OCI-LY1 (cell line): ENCODE measurements around the gene ATP8A2.

ENCODE experiments used
- H2AFZ ChIP-seq: fragments of 200-600 bp; sonication (generic), shearing (Covaris generic); 2 replicates; pipeline ENCODE4 v1.6.0; 2014; ENCODE audit warnings: antibody characterized with exemption, mild to moderate bottlenecking, low read length
- H3F3A ChIP-seq: fragments of 200-600 bp; sonication (generic), shearing (Covaris generic); 2 replicates; pipeline ENCODE4 v1.6.0; 2014; ENCODE audit warnings: mild to moderate bottlenecking, antibody characterized with exemption, low read length, moderate library complexity; ENCODE audit not compliant: insufficient read depth
- H3K27ac ChIP-seq: fragments of 200-600 bp; sonication (generic); 2 replicates; pipeline ENCODE4 v1.5.1; 2014; ENCODE audit warnings: low read length, mixed run types, mild to moderate bottlenecking, low read depth; ENCODE audit not compliant: poor library complexity, severe bottlenecking
- H3K27me3 ChIP-seq: fragments of 200-600 bp; sonication (generic); 2 replicates; pipeline ENCODE4 v1.6.0; 2014; ENCODE audit warnings: antibody characterized with exemption, mild to moderate bottlenecking, low read length, moderate library complexity; ENCODE audit not compliant: insufficient read depth
- H3K36me3 ChIP-seq: fragments of 200-600 bp; sonication (generic); 2 replicates; pipeline ENCODE4 v1.6.1; 2014; ENCODE audit warnings: mild to moderate bottlenecking, antibody characterized with exemption, low read length, moderate library complexity, mixed read lengths; ENCODE audit not compliant: insufficient read depth
- H3K4me1 ChIP-seq: fragments of 200-600 bp; sonication (generic); 2 replicates; pipeline ENCODE4 v1.5.1; 2014; ENCODE audit warnings: mild to moderate bottlenecking, low read length, moderate library complexity; ENCODE audit not compliant: insufficient read depth, severe bottlenecking
- H3K4me2 ChIP-seq: fragments of 200-600 bp; sonication (generic), shearing (Covaris generic); 2 replicates; pipeline ENCODE4 v1.6.1; 2014; ENCODE audit warnings: low read length
- H3K4me3 ChIP-seq: fragments of 200-600 bp; sonication (generic); 2 replicates; pipeline ENCODE4 v1.5.1; 2014; ENCODE audit warnings: low read length, low read depth, mild to moderate bottlenecking, mixed read lengths; ENCODE audit not compliant: poor library complexity, severe bottlenecking
- H3K79me2 ChIP-seq: fragments of 200-600 bp; shearing (Covaris generic); 2 replicates; pipeline ENCODE4 v1.6.1; 2016; ENCODE audit warnings: mixed run types, low read length, mixed read lengths; ENCODE audit not compliant: insufficient read depth
- H3K9ac ChIP-seq: fragments of 200-600 bp; sonication (generic), shearing (Covaris generic); 2 replicates; pipeline ENCODE4 v1.6.1; 2014; ENCODE audit warnings: mild to moderate bottlenecking, low read length, mixed read lengths
- H3K9me2 ChIP-seq: fragments of 200-600 bp; sonication (generic), shearing (Covaris generic); 2 replicates; pipeline ENCODE4 v1.6.1; 2014; ENCODE audit warnings: low read depth, mild to moderate bottlenecking, low read length, mixed read lengths
- H3K9me3 ChIP-seq: fragments of 200-600 bp; shearing (Covaris generic); 2 replicates; pipeline ENCODE4 v1.6.1; 2014; ENCODE audit warnings: low read length, mixed read lengths
- H4K20me1 ChIP-seq: fragments of 200-600 bp; sonication (generic), shearing (Covaris generic); 2 replicates; pipeline ENCODE4 v1.6.0; 2016; ENCODE audit warnings: mild to moderate bottlenecking, low read length; ENCODE audit not compliant: insufficient read depth
- EZH2 ChIP-seq: fragments of 200-600 bp; sonication (generic), shearing (Covaris generic); IDR thresholded peaks from 2 replicates; pipeline ENCODE4 v1.8.0; 2017; ENCODE audit warnings: borderline replicate concordance, mixed run types, mild to moderate bottlenecking, antibody characterized with exemption, low read length, moderate library complexity, mixed read lengths
- TF ChIP-seq, protein P1 (sequence below): fragments of 200-600 bp; sonication (generic), shearing (Covaris generic); IDR thresholded peaks from 2 replicates; pipeline ENCODE4 v1.5.1; 2017; ENCODE audit warnings: mild to moderate bottlenecking, antibody characterized with exemption, low read length, moderate library complexity, mixed read lengths

The ATP8A2 gene

GRCh38 chr13:25939961-25940687 is 568.4 kb downstream of the ATP8A2 start:
- no peaks in the 10 kb centered on the region for H4K20me1 ChIP-seq
- H3K79me2 ChIP-seq = no peaks in the 10 kb centered on the region
- TF ChIP-seq EZH2 = no peak
- TF ChIP-seq, protein P1, sequence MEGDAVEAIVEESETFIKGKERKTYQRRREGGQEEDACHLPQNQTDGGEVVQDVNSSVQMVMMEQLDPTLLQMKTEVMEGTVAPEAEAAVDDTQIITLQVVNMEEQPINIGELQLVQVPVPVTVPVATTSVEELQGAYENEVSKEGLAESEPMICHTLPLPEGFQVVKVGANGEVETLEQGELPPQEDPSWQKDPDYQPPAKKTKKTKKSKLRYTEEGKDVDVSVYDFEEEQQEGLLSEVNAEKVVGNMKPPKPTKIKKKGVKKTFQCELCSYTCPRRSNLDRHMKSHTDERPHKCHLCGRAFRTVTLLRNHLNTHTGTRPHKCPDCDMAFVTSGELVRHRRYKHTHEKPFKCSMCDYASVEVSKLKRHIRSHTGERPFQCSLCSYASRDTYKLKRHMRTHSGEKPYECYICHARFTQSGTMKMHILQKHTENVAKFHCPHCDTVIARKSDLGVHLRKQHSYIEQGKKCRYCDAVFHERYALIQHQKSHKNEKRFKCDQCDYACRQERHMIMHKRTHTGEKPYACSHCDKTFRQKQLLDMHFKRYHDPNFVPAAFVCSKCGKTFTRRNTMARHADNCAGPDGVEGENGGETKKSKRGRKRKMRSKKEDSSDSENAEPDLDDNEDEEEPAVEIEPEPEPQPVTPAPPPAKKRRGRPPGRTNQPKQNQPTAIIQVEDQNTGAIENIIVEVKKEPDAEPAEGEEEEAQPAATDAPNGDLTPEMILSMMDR = no peak
- no peaks in the 10 kb centered on the region for H3K36me3 ChIP-seq
- H3K9me2 ChIP-seq = no peaks in the 10 kb centered on the region
- no peaks in the 10 kb centered on the region; the same call in 1 of the 2 replicates for H3K27me3 ChIP-seq
- no peak overlapping the region for H3K4me2 ChIP-seq
- H3K27ac ChIP-seq = no peak overlapping the region
- no peaks in the 10 kb centered on the region for H3K9me3 ChIP-seq
- no peak overlapping the region for H2AFZ ChIP-seq
- H3K4me1 ChIP-seq = no peaks in the 10 kb centered on the region
- H3K4me3 ChIP-seq = no peak overlapping the region
- H3K9ac ChIP-seq = no peak overlapping the region
- no peaks in the 10 kb centered on the region for H3F3A ChIP-seq

DNA sequence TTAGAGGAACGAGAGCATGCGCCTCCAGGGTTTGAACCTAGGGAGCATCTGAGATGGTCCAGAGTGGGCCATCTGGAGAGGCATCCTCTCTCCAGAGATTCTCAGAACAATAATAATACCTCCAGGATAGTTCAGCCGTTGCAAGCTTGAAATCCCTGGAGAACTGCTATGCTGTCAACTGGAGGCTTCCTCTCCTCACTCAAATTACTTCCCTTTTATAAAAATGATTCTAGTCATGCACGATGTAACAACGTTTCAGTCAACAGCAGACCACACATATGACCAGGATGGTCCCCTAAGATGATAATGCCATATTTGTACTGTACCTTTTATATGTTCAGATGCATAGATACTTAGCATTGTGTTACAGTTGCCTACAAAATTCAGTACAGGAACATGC is 571.3 kb downstream of the ATP8A2 start:
- Histone ChIP-seq H3K4me2 (no peak overlapping the region), H3F3A (no peaks in the 10 kb centered on the region), H3K9ac (no peak overlapping the region), H3K4me3 (no peak overlapping the region), H3K4me1 (no peaks in the 10 kb centered on the region), H3K9me3 (no peaks in the 10 kb centered on the region), H3K27ac (no peak overlapping the region), H2AFZ (no peak overlapping the region), H3K36me3 (no peaks in the 10 kb centered on the region), H3K9me2 (no peaks in the 10 kb centered on the region), H3K79me2 (no peaks in the 10 kb centered on the region), H3K27me3 (no peaks in the 10 kb centered on the region; the same call in 1 of the 2 replicates), H4K20me1 (no peaks in the 10 kb centered on the region)
- TF ChIP-seq, protein P1 = no peak
- no peak for TF ChIP-seq EZH2

DNA sequence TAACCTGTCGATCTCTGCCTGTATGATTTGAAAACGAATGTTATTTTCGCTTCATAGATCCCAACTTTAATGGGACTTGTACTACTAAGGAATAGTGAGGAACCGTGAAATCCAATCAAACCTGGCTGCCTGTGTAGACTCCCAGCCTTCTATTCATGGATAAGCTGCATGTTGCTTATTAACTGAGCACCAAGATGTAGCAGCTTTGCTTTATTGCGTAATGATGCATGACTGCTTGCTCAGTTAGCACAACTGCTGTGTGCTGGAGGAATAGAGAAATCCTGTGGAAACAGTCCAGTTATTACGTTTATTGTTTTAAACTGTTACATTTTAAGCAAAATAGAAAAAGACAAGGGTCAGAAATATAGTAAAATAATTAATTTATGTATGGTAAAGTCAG is 571.9 kb downstream of the ATP8A2 start:
- H3K9me3 ChIP-seq = no peaks in the 10 kb centered on the region
- H3K9ac ChIP-seq = no peak overlapping the region
- no peaks in the 10 kb centered on the region; the same call in 1 of the 2 replicates for H3K27me3 ChIP-seq
- H3K9me2 ChIP-seq = no peaks in the 10 kb centered on the region
- no peaks in the 10 kb centered on the region for H4K20me1 ChIP-seq
- no peaks in the 10 kb centered on the region for H3F3A ChIP-seq
- no peaks in the 10 kb centered on the region for H3K36me3 ChIP-seq
- no peak overlapping the region for H2AFZ ChIP-seq
- H3K79me2 ChIP-seq = no peaks in the 10 kb centered on the region
- H3K4me1 ChIP-seq = no peaks in the 10 kb centered on the region
- no peak overlapping the region for H3K27ac ChIP-seq
- H3K4me3 ChIP-seq = no peak overlapping the region
- H3K4me2 ChIP-seq = no peak overlapping the region
- TF ChIP-seq EZH2 = no peak
- TF ChIP-seq, protein P1 = no peak
